CD14-positive monocyte (primary cell): Measurements from ENCODE around the gene ZNF502. TPM values are rescaled to one million over a fixed set of nuclear protein-coding genes. Genes with fewer than 3 reads are reported as not detected.
A peak's percentile ranks its signal among the peaks of the same experiment; 100 is the strongest.

ENCODE experiments used
- DNase-seq, 3 donors: peaks; one replicate each; pipeline ENCODE4 v3.0.0-alpha.2; 2011 to 2022
- H2AFZ ChIP-seq: 2 replicates; pipeline ENCODE4 v1.6.0; 2012; ENCODE audit warnings: mild to moderate bottlenecking, low read depth, low read length, inconsistent platforms; ENCODE audit not compliant: insufficient read depth, poor library complexity, severe bottlenecking
- H3K27ac ChIP-seq, 2 donors: 1 replicate in 1 of 2; 2 replicates in 1 of 2; pipeline ENCODE4 v1.5.1; 2012 to 2013; ENCODE audit warnings: low read length in 2 of 2, control low read depth in 1 of 2, inconsistent platforms in 1 of 2, low read depth in 1 of 2, mild to moderate bottlenecking in 1 of 2
- H3K27me3 ChIP-seq, 2 donors: one replicate each; pipeline versions ENCODE4 v1.6.0 to v1.6.1; 2011 to 2013; ENCODE audit warnings: low read length in 2 of 2; ENCODE audit not compliant: control insufficient read depth in 2 of 2, insufficient read depth in 2 of 2
- H3K36me3 ChIP-seq, 2 donors: replicated peaks in 1 of 2; 1 replicate in 1 of 2; 2 replicates in 1 of 2; pipeline versions ENCODE4 v1.5.1 to v1.6.1; 2012 to 2013; ENCODE audit warnings: low read length in 2 of 2, control low read depth in 1 of 2, inconsistent platforms in 1 of 2, mild to moderate bottlenecking in 1 of 2; ENCODE audit not compliant: insufficient read depth in 2 of 2, control insufficient read depth in 1 of 2
- H3K4me1 ChIP-seq, 2 donors: 1 replicate in 1 of 2; 2 replicates in 1 of 2; pipeline versions ENCODE4 v1.5.1 to v1.6.1; 2012 to 2013; ENCODE audit warnings: low read length in 2 of 2, control low read depth in 1 of 2, inconsistent platforms in 1 of 2, mild to moderate bottlenecking in 1 of 2, moderate library complexity in 1 of 2; ENCODE audit not compliant: insufficient read depth in 2 of 2, control insufficient read depth in 1 of 2
- H3K4me2 ChIP-seq: replicated peaks from 2 replicates; pipeline ENCODE3; 2012; ENCODE audit warnings: low read length, moderate library complexity, mild to moderate bottlenecking; ENCODE audit not compliant: poor library complexity, severe bottlenecking; ENCODE audit errors: extremely low read depth
- H3K4me3 ChIP-seq, 3 experiments: fragments of 200-600 bp in 1 of 3; sonication (generic) in 1 of 3; replicated peaks in 1 of 3; 1 replicate in 2 of 3; 2 replicates in 1 of 3; pipeline ENCODE4 v1.5.1; 2011 to 2013; ENCODE audit warnings: low read length in 3 of 3, mild to moderate bottlenecking in 3 of 3, control low read depth in 2 of 3, low read depth in 2 of 3, inconsistent platforms in 1 of 3, moderate library complexity in 1 of 3
- H3K79me2 ChIP-seq: 2 replicates; pipeline ENCODE4 v1.6.0; 2012; ENCODE audit warnings: mild to moderate bottlenecking, control low read depth, inconsistent platforms, low read length, moderate library complexity; ENCODE audit not compliant: insufficient read depth
- H3K9ac ChIP-seq: 2 replicates; pipeline ENCODE4 v1.6.0; 2017; ENCODE audit warnings: low read length, mild to moderate bottlenecking; ENCODE audit not compliant: insufficient read depth, poor library complexity, severe bottlenecking
- H3K9me3 ChIP-seq, 2 donors: replicated peaks in 1 of 2; 1 replicate in 1 of 2; 2 replicates in 1 of 2; pipeline versions ENCODE4 v1.5.1 to v1.6.1; 2012 to 2013; ENCODE audit warnings: low read length in 2 of 2, control low read depth in 1 of 2; ENCODE audit not compliant: control insufficient read depth in 1 of 2, insufficient read depth in 1 of 2
- H4K20me1 ChIP-seq: 2 replicates; pipeline ENCODE4 v1.6.0; 2012; ENCODE audit warnings: mild to moderate bottlenecking, low read length, control low read depth, moderate library complexity; ENCODE audit not compliant: insufficient read depth
- H3K27ac Mint-ChIP-seq, 7 donors: one replicate each; pipeline ENCODE4 v1.8.0; 2020; ENCODE audit warnings: mild to moderate bottlenecking in 7 of 7, mixed read lengths in 7 of 7, moderate library complexity in 6 of 7, inconsistent platforms in 2 of 7
- H3K27me3 Mint-ChIP-seq, 3 donors: one replicate each; pipeline ENCODE4 v1.8.0; 2021 to 2022; ENCODE audit warnings: low read depth in 3 of 3, mild to moderate bottlenecking in 3 of 3, mixed read lengths in 3 of 3, moderate library complexity in 3 of 3, inconsistent platforms in 1 of 3
- H3K36me3 Mint-ChIP-seq, 2 donors: one replicate each; pipeline ENCODE4 v1.8.0; 2020; ENCODE audit warnings: mixed read lengths in 2 of 2, inconsistent platforms in 1 of 2, mild to moderate bottlenecking in 1 of 2
- H3K4me1 Mint-ChIP-seq: one replicate; pipeline ENCODE4 v1.8.0; 2020; ENCODE audit warnings: mild to moderate bottlenecking, mixed read lengths
- H3K4me3 Mint-ChIP-seq, 2 donors: one replicate each; pipeline ENCODE4 v1.8.0; 2020; ENCODE audit warnings: mild to moderate bottlenecking in 2 of 2, mixed read lengths in 2 of 2, moderate library complexity in 1 of 2
- H3K9me3 Mint-ChIP-seq, 7 donors: one replicate each; pipeline ENCODE4 v1.8.0; 2020 to 2022; ENCODE audit warnings: mixed read lengths in 7 of 7, mild to moderate bottlenecking in 6 of 7, moderate library complexity in 6 of 7, inconsistent platforms in 2 of 7
- WGBS: methylation state at CpG from one replicate; pipeline ENCODE4 v1.1.5; 2013; ENCODE audit warnings: missing lambda C conversion rate; ENCODE audit not compliant: insufficient coverage; 5-methylcytosine and 5-hydroxymethylcytosine counted together
- intact Hi-C, 2 donors: fragments of 100-400 bp; cut with micrococcal nuclease; formaldehyde crosslinking; loops; one replicate each; pipeline versions ENCODE4 v1.15.0 to v1.15.1; 2023
- polyA plus RNA-seq, 3 donors: library from polyadenylated mRNA; depleted of rRNA in 1 of 3; unstranded in 2 of 3; stranded (reverse) in 1 of 3; fragments of 300-500 nt in 2 of 3; fragments of >200 nt in 1 of 3; fragmentation: Illumina TruSeq in 2 of 3; gene quantifications; 1 replicate in 2 of 3; 2 replicates in 1 of 3; pipeline ENCODE4 v1.2.3, GENCODE V29; 2012 to 2021
- TF ChIP-seq, protein P1 (sequence below): fragments of 200-600 bp; IDR thresholded peaks from one replicate; pipeline ENCODE4 v1.8.0; 2022; ENCODE audit warnings: antibody characterized with exemption, mild to moderate bottlenecking

The ZNF502 gene
- polyA plus RNA-seq, 3 donors = 0.20 to 0.28 (median 0.23) TPM

GRCh38 chr3:44729384-44729910 lies 17.0 kb downstream of the ZNF502 start, which contains the start of gene ZNF501:
Gene ZNF501, plus strand, starts transcription at chr3:44729635. Its CDS starts 4,787 bp downstream, at chr3:44734422.
- peaks cover 0 to 3% (median 3%) of the 10 kb centered on the region in 3 donors for H3K27me3 Mint-ChIP-seq
- Histone ChIP-seq H3K9ac (peak within 1 kb of the TSS; percentile 49), H2AFZ (peak within 1 kb of the TSS; percentile 88), H3K79me2 (no peaks in the 10 kb centered on the region), H3K36me3 (peaks cover 2 to 21% of the 10 kb centered on the region in 2 donors), H3K27me3 (no peaks in the 10 kb centered on the region), H3K4me1 (peaks cover 7 to 11% of the 10 kb centered on the region in 2 donors), H3K27ac (peak within 1 kb of the TSS; percentile 2 to 45), H3K4me2 (peak within 1 kb of the TSS; percentile 81), H4K20me1 (no peaks in the 10 kb centered on the region), H3K9me3 (peaks cover 63 to 94% of the 10 kb centered on the region in 2 donors), H3K4me3 (peak within 1 kb of the TSS; percentile 44 to 80 (median 66))
- intact Hi-C loops = no loop called here
- peaks cover 47 to 99% (median 91%) of the 10 kb centered on the region in 7 donors for H3K9me3 Mint-ChIP-seq
- H3K27ac Mint-ChIP-seq = peak within 1 kb of the TSS; percentile 31 to 89 (median 80)
- TF ChIP-seq, protein P1, sequence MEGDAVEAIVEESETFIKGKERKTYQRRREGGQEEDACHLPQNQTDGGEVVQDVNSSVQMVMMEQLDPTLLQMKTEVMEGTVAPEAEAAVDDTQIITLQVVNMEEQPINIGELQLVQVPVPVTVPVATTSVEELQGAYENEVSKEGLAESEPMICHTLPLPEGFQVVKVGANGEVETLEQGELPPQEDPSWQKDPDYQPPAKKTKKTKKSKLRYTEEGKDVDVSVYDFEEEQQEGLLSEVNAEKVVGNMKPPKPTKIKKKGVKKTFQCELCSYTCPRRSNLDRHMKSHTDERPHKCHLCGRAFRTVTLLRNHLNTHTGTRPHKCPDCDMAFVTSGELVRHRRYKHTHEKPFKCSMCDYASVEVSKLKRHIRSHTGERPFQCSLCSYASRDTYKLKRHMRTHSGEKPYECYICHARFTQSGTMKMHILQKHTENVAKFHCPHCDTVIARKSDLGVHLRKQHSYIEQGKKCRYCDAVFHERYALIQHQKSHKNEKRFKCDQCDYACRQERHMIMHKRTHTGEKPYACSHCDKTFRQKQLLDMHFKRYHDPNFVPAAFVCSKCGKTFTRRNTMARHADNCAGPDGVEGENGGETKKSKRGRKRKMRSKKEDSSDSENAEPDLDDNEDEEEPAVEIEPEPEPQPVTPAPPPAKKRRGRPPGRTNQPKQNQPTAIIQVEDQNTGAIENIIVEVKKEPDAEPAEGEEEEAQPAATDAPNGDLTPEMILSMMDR = no peak
- peak within 1 kb of the TSS; percentile 89 to 95 for H3K4me3 Mint-ChIP-seq
- peaks cover 12 to 20% of the 10 kb centered on the region in 2 donors for H3K36me3 Mint-ChIP-seq
- peak; percentile 84 to 90 (median 88) for DNase-seq
- peaks cover 11% of the 10 kb centered on the region for H3K4me1 Mint-ChIP-seq
- 2% methylated on average over 39 of the region's 46 CpGs for WGBS

DNA sequence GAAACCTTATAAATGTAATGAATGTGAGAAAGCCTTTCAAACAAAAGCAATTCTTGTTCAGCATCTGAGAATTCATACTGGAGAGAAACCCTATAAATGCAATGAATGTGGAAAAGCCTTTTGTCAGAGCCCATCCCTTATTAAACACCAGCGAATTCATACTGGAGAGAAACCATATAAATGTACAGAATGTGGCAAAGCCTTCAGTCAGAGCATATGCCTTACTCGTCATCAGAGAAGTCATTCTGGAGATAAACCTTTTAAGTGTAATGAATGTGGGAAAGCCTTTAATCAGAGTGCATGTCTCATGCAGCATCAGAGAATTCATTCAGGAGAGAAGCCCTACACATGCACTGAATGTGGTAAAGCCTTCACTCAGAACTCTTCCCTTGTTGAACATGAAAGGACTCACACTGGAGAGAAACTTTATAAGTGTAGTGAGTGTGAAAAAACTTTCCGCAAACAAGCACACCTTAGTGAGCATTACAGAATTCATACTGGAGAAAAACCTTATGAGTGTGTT lies 22.2 kb downstream of the ZNF502 start:
- H3K27ac ChIP-seq = no peak overlapping the region
- H3K4me1 ChIP-seq = peaks cover 5% of the 10 kb centered on the region in 2 donors
- no peak for DNase-seq
- TF ChIP-seq, protein P1 = no peak
- H3K9me3 ChIP-seq = peaks cover 42 to 86% of the 10 kb centered on the region in 2 donors
- Mint-ChIP-seq H3K36me3 (peaks cover 10 to 20% of the 10 kb centered on the region in 2 donors), H3K27ac (no peak overlapping the region), H3K4me3 (no peak overlapping the region), H3K27me3 (no peaks in the 10 kb centered on the region), H3K9me3 (peaks cover 49 to 96% (median 86%) of the 10 kb centered on the region in 7 donors), H3K4me1 (peaks cover 5% of the 10 kb centered on the region)
- H3K27me3 ChIP-seq = no peaks in the 10 kb centered on the region
- WGBS = no CpG with 5 or more reads among the region's 3 CpGs
- H3K4me2 ChIP-seq = no peak overlapping the region
- H3K79me2 ChIP-seq = no peaks in the 10 kb centered on the region
- peaks cover 2 to 21% of the 10 kb centered on the region in 2 donors for H3K36me3 ChIP-seq
- no peaks in the 10 kb centered on the region for H4K20me1 ChIP-seq
- no peak overlapping the region for H2AFZ ChIP-seq
- no peak overlapping the region for H3K9ac ChIP-seq
- H3K4me3 ChIP-seq = peak overlapping the region in 1 of 3 experiments; percentile 4
- intact Hi-C loops = no loop called here
